Vagina (tissue), 2 donors: ENCODE results near the gene AKT1S1.

ENCODE experiments used
- CTCF ChIP-seq, 3 experiments: fragments of 450-650 bp in 2 of 3; fragments of 200-600 bp in 1 of 3; sonication (generic) in 1 of 3; IDR thresholded peaks; one replicate each; pipeline ENCODE4 v1.5.1; 2017 to 2019; ENCODE audit warnings: antibody characterized with exemption in 3 of 3, mild to moderate bottlenecking in 2 of 3, moderate library complexity in 2 of 3
- POLR2A ChIP-seq, 2 donors: fragments of 450-650 bp; IDR thresholded peaks; one replicate each; pipeline ENCODE4 v1.6.1; 2017; ENCODE audit warnings: antibody characterized with exemption in 2 of 2, mild to moderate bottlenecking in 2 of 2, moderate library complexity in 2 of 2

GRCh38 chr19:49837425-49837824 is 39.7 kb downstream of the AKT1S1 start:
- TF ChIP-seq CTCF (IDR thresholded peaks at IDR 0.05) (no peak), POLR2A (IDR thresholded peaks at IDR 0.05) (no peak)
